Stomach (tissue), 9 donors: Measurements from ENCODE around the gene RUFY3. TPM values are rescaled to one million over a fixed set of nuclear protein-coding genes. Genes with fewer than 3 reads are reported as not detected.

Experiments
- DNase-seq, 2 donors: peaks; one replicate each; pipeline versions ENCODE4 v3.0.0 to v3.0.0-alpha.2; 2013 to 2019
- H3K27ac ChIP-seq, 5 donors: fragments of 200-600 bp in 4 of 5; sonication (generic) in 4 of 5; one replicate each; pipeline ENCODE4 v1.5.1; 2013 to 2019; ENCODE audit warnings: mild to moderate bottlenecking in 1 of 5, moderate library complexity in 1 of 5
- H3K27me3 ChIP-seq, 3 donors: fragments of 200-600 bp; sonication (generic); one replicate each; pipeline ENCODE4 v1.5.1; 2017 to 2019; ENCODE audit warnings: mixed run types in 1 of 3
- H3K36me3 ChIP-seq, 4 donors: fragments of 200-600 bp; sonication (generic); 1 replicate in 3 of 4; 2 replicates in 1 of 4; pipeline ENCODE4 v1.5.1; 2016 to 2019
- H3K4me1 ChIP-seq, 4 donors: fragments of 200-600 bp; sonication (generic); one replicate each; pipeline ENCODE4 v1.5.1; 2016 to 2019
- H3K4me3 ChIP-seq, 4 donors: fragments of 200-600 bp; sonication (generic) in 3 of 4; one replicate each; pipeline ENCODE4 v1.5.1; 2016 to 2019; ENCODE audit warnings: mild to moderate bottlenecking in 1 of 4
- H3K9me3 ChIP-seq, 4 donors: fragments of 200-600 bp; sonication (generic); one replicate each; pipeline ENCODE4 v1.5.1; 2016 to 2019
- CTCF ChIP-seq, 7 experiments: fragments of 450-650 bp in 4 of 7; fragments of 200-600 bp in 3 of 7; sonication (generic) in 3 of 7; IDR thresholded peaks; one replicate each; pipeline ENCODE4 v1.5.1; 2016 to 2019; ENCODE audit warnings: antibody characterized with exemption in 7 of 7, control low read depth in 2 of 7, mild to moderate bottlenecking in 1 of 7
- EP300 ChIP-seq: sonication (generic); formaldehyde crosslinking; IDR thresholded peaks from one replicate; pipeline ENCODE4 v1.6.1; 2017; ENCODE audit warnings: antibody characterized with exemption
- POLR2A ChIP-seq, 4 donors: fragments of 450-650 bp; IDR thresholded peaks; one replicate each; pipeline ENCODE4 v1.6.1; 2016; ENCODE audit warnings: antibody characterized with exemption in 4 of 4, control low read depth in 2 of 4, mild to moderate bottlenecking in 1 of 4, moderate library complexity in 1 of 4
- POLR2AphosphoS5 ChIP-seq, 3 donors: sonication (generic); formaldehyde crosslinking; IDR thresholded peaks; one replicate each; pipeline ENCODE4 v1.6.1; 2016; ENCODE audit warnings: antibody characterized with exemption in 3 of 3
- WGBS, 5 donors: extraction: QIAGEN DNeasy Blood & Tissue Kit in 3 of 5; methylation state at CpG; one replicate each; pipeline versions ENCODE4 v1.1.5 to v1.1.7; 2013 to 2018; 5-methylcytosine and 5-hydroxymethylcytosine counted together
- intact Hi-C: fragments of 100-400 bp; cut with DNase I; formaldehyde crosslinking; loops from one replicate; pipeline ENCODE4 v1.15.1; 2023; ENCODE audit warnings: low total_unique reads
- polyA plus RNA-seq, 3 donors: library from polyadenylated mRNA; stranded (reverse); fragments of 200-250 nt; gene quantifications; one replicate each; pipeline ENCODE4 v1.2.3, GENCODE V29; 2013
- total RNA-seq, 5 donors: library from RNA; depleted of rRNA; stranded (reverse); fragments of >200 nt; gene quantifications; one replicate each; pipeline versions ENCODE4 v1.1.0 to v1.2.3, GENCODE V29; 2014 to 2016
- donor health status: healthy with polysubstance abuse.
- donor health status: Bipolar disorder and iron deficiency.
- donor health status: healthy.

The RUFY3 gene
- total and polyA plus RNA-seq, 8 donors: 13.2 to 120 (median 51.3) TPM

GRCh38 chr4:70706516-70706915, 15.2 kb upstream of the RUFY3 start:
- 51 to 71% (median 61%) methylated on average over 1 of the region's 1 CpG for WGBS, 5 donors
- no peak for DNase-seq
- Histone ChIP-seq H3K4me3 (peak overlapping the region; percentile 59 to 98 (median 88)), H3K4me1 (peaks cover 15 to 53% (median 37%) of the 10 kb centered on the region in 4 donors), H3K9me3 (no peaks in the 10 kb centered on the region), H3K27ac (peak overlapping the region; percentile 67 to 97 (median 96)), H3K27me3 (no peaks in the 10 kb centered on the region), H3K36me3 (no peaks in the 10 kb centered on the region)
- intact Hi-C loops: no loop called here
- TF ChIP-seq EP300: no peak
- no peak for TF ChIP-seq CTCF (IDR thresholded peaks at IDR 0.05)
- no peak for TF ChIP-seq POLR2A (IDR thresholded peaks at IDR 0.05)
- no peak for TF ChIP-seq POLR2AphosphoS5 (IDR thresholded peaks at IDR 0.05)

- H3K4me1 ChIP-seq: peaks cover 15 to 71% (median 51%) of the 10 kb centered on the region in 4 donors
- H3K4me3 ChIP-seq: no peak overlapping the region
- TF ChIP-seq POLR2AphosphoS5 (IDR thresholded peaks at IDR 0.05): no peak
- no peak for TF ChIP-seq EP300
- no peak for TF ChIP-seq CTCF (IDR thresholded peaks at IDR 0.05)
- TF ChIP-seq POLR2A (IDR thresholded peaks at IDR 0.05): no peak
- H3K36me3 ChIP-seq: no peaks in the 10 kb centered on the region
- H3K27me3 ChIP-seq: no peaks in the 10 kb centered on the region
- H3K9me3 ChIP-seq: no peaks in the 10 kb centered on the region
- 39 to 63% (median 53%) methylated on average over 7 of the region's 7 CpGs for WGBS, 5 donors
- intact Hi-C loops: no loop called here
- no peak for DNase-seq
- H3K27ac ChIP-seq: no peak overlapping the region
Observed at GRCh38 chr4:70709611-70710205, 12.1 kb upstream of the RUFY3 start.

- H3K27ac ChIP-seq: no peak overlapping the region
- intact Hi-C loops: no loop called here
- H3K27me3 ChIP-seq: no peaks in the 10 kb centered on the region
- DNase-seq: no peak
- no peaks in the 10 kb centered on the region for H3K36me3 ChIP-seq
- H3K4me1 ChIP-seq: peaks cover 8 to 72% (median 43%) of the 10 kb centered on the region in 4 donors
- no peak overlapping the region for H3K4me3 ChIP-seq
- no peak for TF ChIP-seq CTCF (IDR thresholded peaks at IDR 0.05)
- no peak for TF ChIP-seq EP300
- no peak for TF ChIP-seq POLR2A (IDR thresholded peaks at IDR 0.05)
- TF ChIP-seq POLR2AphosphoS5 (IDR thresholded peaks at IDR 0.05): no peak
- no peaks in the 10 kb centered on the region for H3K9me3 ChIP-seq
- 36 to 48% (median 44%) methylated on average over 3 of the region's 3 CpGs for WGBS, 5 donors
Observed at GRCh38 chr4:70711599-70711998, 10.2 kb upstream of the RUFY3 start.

- 68 to 88% (median 81%) methylated on average over 3 of the region's 3 CpGs for WGBS, 5 donors
Observed at GRCh38 chr4:70712150-70712549, 9.6 kb upstream of the RUFY3 start.

More at GRCh38 chr4:70712150-70712549, 9.6 kb upstream of the RUFY3 start:
- Histone ChIP-seq H3K27me3 (no peaks in the 10 kb centered on the region), H3K4me3 (no peak overlapping the region), H3K27ac (no peak overlapping the region), H3K4me1 (peaks cover 3 to 66% (median 37%) of the 10 kb centered on the region in 4 donors), H3K9me3 (no peaks in the 10 kb centered on the region), H3K36me3 (no peaks in the 10 kb centered on the region)
- intact Hi-C loops: no loop called here
- TF ChIP-seq CTCF (IDR thresholded peaks at IDR 0.05): no peak
- TF ChIP-seq EP300: no peak
- TF ChIP-seq POLR2A (IDR thresholded peaks at IDR 0.05): no peak
- no peak for TF ChIP-seq POLR2AphosphoS5 (IDR thresholded peaks at IDR 0.05)
- no peak for DNase-seq
